HepG2 (cell line): ENCODE results near the gene PNMA8C.

ENCODE experiments used
- ARID2 ChIP-seq: sonication (generic); formaldehyde crosslinking; IDR thresholded peaks from 2 replicates; pipeline ENCODE4 v1.8.1; 2022; ENCODE audit warnings: mild to moderate bottlenecking, missing genetic modification reagents, borderline replicate concordance
- KDM5B ChIP-seq: sonication (generic); formaldehyde crosslinking; IDR thresholded peaks from 2 replicates; pipeline ENCODE4 v1.4.0; 2020; ENCODE audit warnings: missing genetic modification reagents, mild to moderate bottlenecking, borderline replicate concordance
- SIN3A ChIP-seq: IDR thresholded peaks from 2 replicates; pipeline ENCODE4 v1.6.1; 2011; ENCODE audit warnings: low read depth, mild to moderate bottlenecking, control low read depth, low read length, borderline replicate concordance
- ZSCAN30 ChIP-seq: sonication (generic); formaldehyde crosslinking; IDR thresholded peaks from 2 replicates; pipeline ENCODE4 v1.5.0; 2020; ENCODE audit warnings: mild to moderate bottlenecking, missing genetic modification reagents

GRCh38 chr19:46422344-46422743 lies 6.4 kb downstream of the PNMA8C start:
- TF ChIP-seq ZSCAN30 (CRISPR knock-in tag) (no peak), ARID2 (CRISPR knock-in tag) (no peak), KDM5B (CRISPR knock-in tag) (no peak), SIN3A (no peak)
